Kidney (tissue), 14 donors: ENCODE results near the gene RPL7L1. TPM values are rescaled to one million over a fixed set of nuclear protein-coding genes. Genes with fewer than 3 reads are reported as not detected.
A peak's percentile ranks its signal among the peaks of the same experiment; 100 is the strongest.
"Not testable (repeated sequence)": the region's sequence is repeated elsewhere in the genome, so short reads cannot be mapped to it uniquely, and the experiment has no call there.

Source experiments
- DNase-seq, 5 donors: peaks; one replicate each; pipeline ENCODE4 v3.0.0-alpha.2; 2013 to 2020
- FAIRE-seq: peaks from 2 replicates; lab custom pipeline; 2012; peaks lifted over from hg19 to GRCh38; lab: Jason Lieb, UNC
- H3K27ac ChIP-seq, 2 donors: one replicate each; pipeline ENCODE4 v1.7.0; 2013; ENCODE audit warnings: low read depth in 2 of 2, low read length in 2 of 2, inconsistent platforms in 1 of 2
- H3K27me3 ChIP-seq: one replicate; pipeline ENCODE4 v1.7.1; 2013; ENCODE audit warnings: low read length, inconsistent platforms; ENCODE audit not compliant: control insufficient read depth, insufficient read depth
- H3K36me3 ChIP-seq, 3 donors: one replicate each; pipeline versions ENCODE4 v1.7.0 to v1.7.1; 2013; ENCODE audit warnings: low read length in 3 of 3, control low read depth in 1 of 3, inconsistent platforms in 1 of 3; ENCODE audit not compliant: insufficient read depth in 3 of 3, control insufficient read depth in 2 of 3
- H3K4me1 ChIP-seq, 3 donors: one replicate each; pipeline versions ENCODE4 v1.7.0 to v1.7.1; 2013; ENCODE audit warnings: low read length in 3 of 3, inconsistent platforms in 1 of 3, low read depth in 1 of 3; ENCODE audit not compliant: control insufficient read depth in 2 of 3, insufficient read depth in 2 of 3
- H3K4me3 ChIP-seq, 3 donors: one replicate each; pipeline versions ENCODE4 v1.7.0 to v1.8.1; 2013; ENCODE audit warnings: low read length in 3 of 3, control low read depth in 1 of 3, inconsistent platforms in 1 of 3
- H3K9ac ChIP-seq, 3 donors: one replicate each; pipeline versions ENCODE4 v1.7.0 to v1.7.1; 2013; ENCODE audit warnings: low read length in 3 of 3, control low read depth in 1 of 3, inconsistent platforms in 1 of 3
- H3K9me3 ChIP-seq, 3 donors: one replicate each; pipeline versions ENCODE4 v1.7.0 to v1.7.1; 2013; ENCODE audit warnings: low read length in 3 of 3, control low read depth in 1 of 3, inconsistent platforms in 1 of 3; ENCODE audit not compliant: control insufficient read depth in 2 of 3, insufficient read depth in 1 of 3
- intact Hi-C: fragments of 100-400 bp; cut with DNase I; formaldehyde crosslinking; loops from one replicate; pipeline ENCODE4 v1.11.1; 2022
- polyA plus RNA-seq: library from polyadenylated mRNA; stranded (reverse); fragments of 350-450 nt; fragmentation: Illumina TruSeq; extraction: RNeasy Lipid Tissue Mini Kit (QIAGEN cat#74804); gene quantifications from one replicate; pipeline ENCODE4 v1.2.3, GENCODE V29; 2014; ENCODE audit warnings: low read depth, low replicate concordance; ENCODE audit not compliant: insufficient read depth
- total RNA-seq: library from RNA; stranded (reverse); fragmentation: NEBNext Ultra II Directional; extraction: Animal tissue kit (Norgen Biotek cat#: 25700); gene quantifications from one replicate; pipeline ENCODE4 v1.2.1, GENCODE V29; 2021
- TF ChIP-seq, protein P1 (sequence below): IDR thresholded peaks from 3 replicates; pipeline ENCODE4 v1.5.1; 2012; ENCODE audit warnings: mild to moderate bottlenecking, moderate library complexity, borderline replicate concordance; ENCODE audit not compliant: insufficient read depth; ENCODE audit errors: extremely low read depth
- donor health status: control.
- donor health status: control.
- donor health status: control.
- donor health status: control.
- donor health status: control.
- donor health status: DM: yes; HTN: yes; CAD: no.
- donor health status: Normal renal cell carcinoma (clear cell type).

RPL7L1 gene
- total and polyA plus RNA-seq, 2 donors from 2014 or later: 47.0 to 80.7 TPM

DNA sequence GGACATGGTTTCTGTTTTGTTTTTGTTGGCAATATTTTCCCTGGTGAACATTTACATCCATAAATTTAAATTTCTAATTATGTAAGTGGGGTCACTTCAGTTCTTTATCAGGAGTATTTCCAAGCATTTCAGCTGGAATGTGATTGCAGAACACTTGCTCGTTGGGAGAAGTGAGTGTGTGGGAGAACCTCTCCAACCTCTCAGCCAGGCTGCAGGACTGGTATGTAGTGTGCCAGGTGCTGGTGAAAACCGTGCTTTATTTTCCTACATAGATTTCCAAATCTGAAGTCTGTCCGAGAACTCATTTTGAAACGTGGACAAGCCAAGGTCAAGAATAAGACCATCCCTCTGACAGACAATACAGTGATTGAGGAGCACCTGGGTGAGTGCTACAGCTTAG is 6.3 kb downstream of the RPL7L1 start:
- DNase-seq (no peak), FAIRE-seq (no peak)
- H3K27me3 ChIP-seq: no peaks in the 10 kb centered on the region
- intact Hi-C loops: no loop called here
- H3K9me3 ChIP-seq: no peaks in the 10 kb centered on the region
- no peak overlapping the region for H3K27ac ChIP-seq
- peaks cover 11 to 28% (median 22%) of the 10 kb centered on the region in 3 donors for H3K36me3 ChIP-seq
- H3K9ac ChIP-seq: no peak overlapping the region
- TF ChIP-seq, protein P1, sequence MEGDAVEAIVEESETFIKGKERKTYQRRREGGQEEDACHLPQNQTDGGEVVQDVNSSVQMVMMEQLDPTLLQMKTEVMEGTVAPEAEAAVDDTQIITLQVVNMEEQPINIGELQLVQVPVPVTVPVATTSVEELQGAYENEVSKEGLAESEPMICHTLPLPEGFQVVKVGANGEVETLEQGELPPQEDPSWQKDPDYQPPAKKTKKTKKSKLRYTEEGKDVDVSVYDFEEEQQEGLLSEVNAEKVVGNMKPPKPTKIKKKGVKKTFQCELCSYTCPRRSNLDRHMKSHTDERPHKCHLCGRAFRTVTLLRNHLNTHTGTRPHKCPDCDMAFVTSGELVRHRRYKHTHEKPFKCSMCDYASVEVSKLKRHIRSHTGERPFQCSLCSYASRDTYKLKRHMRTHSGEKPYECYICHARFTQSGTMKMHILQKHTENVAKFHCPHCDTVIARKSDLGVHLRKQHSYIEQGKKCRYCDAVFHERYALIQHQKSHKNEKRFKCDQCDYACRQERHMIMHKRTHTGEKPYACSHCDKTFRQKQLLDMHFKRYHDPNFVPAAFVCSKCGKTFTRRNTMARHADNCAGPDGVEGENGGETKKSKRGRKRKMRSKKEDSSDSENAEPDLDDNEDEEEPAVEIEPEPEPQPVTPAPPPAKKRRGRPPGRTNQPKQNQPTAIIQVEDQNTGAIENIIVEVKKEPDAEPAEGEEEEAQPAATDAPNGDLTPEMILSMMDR: no peak
- no peak overlapping the region for H3K4me3 ChIP-seq
- H3K4me1 ChIP-seq: peaks cover 0 to 4% (median 3%) of the 10 kb centered on the region in 3 donors

DNA sequence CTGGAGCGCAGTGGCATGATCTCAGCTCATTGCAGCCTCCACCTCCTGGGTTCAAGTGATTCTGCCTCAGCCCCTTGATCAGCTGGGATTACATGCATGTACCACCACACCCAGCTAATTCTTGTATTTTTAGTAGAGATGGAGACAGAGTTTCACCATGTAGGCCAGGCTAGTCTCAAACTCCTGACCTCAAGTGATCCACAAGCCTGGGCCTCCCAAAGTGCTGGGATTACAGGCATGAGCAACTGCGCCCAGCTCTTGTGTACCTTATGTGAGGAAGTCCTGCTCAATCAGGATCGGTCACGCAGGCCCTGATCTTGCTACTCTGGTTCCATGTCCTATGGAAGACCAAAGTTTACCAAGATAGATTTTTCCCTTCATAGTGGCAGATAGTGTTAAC is 8.8 kb downstream of the RPL7L1 start:
- H3K4me3 ChIP-seq, FAIRE-seq, H3K9me3 ChIP-seq, H3K9ac ChIP-seq, DNase-seq, H3K4me1 ChIP-seq, intact Hi-C loops, H3K27ac ChIP-seq, H3K27me3 ChIP-seq: not testable (repeated sequence)
- peaks cover 11 to 24% (median 22%) of the 10 kb centered on the region in 3 donors for H3K36me3 ChIP-seq

DNA sequence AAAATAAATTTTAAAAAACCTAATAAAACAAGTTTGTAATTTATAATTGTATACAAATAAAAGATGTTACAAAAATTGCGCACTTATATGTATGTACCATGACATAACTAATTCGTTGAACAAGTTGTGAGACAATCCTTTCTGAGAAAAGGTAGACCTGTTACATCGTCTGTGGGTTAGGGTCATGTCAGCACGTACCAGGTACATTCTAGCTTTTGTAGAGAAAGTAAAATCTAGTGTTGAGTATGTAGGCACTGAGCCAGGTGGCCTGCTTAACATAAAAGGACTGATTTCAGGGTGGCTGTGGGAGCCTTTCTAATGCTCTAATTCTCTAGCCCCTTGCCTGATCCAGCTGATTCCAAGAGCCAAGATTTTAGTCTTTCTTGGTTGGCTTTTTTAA is 10.4 kb downstream of the RPL7L1 start:
- Histone ChIP-seq H3K9ac (peak overlapping the region; percentile 39 to 81 (median 74)), H3K4me1 (peaks cover 0 to 7% (median 0%) of the 10 kb centered on the region in 3 donors), H3K9me3 (no peaks in the 10 kb centered on the region), H3K27ac (no peak overlapping the region), H3K4me3 (peak overlapping the region; percentile 78 to 82 (median 78)), H3K36me3 (peaks cover 5 to 8% (median 7%) of the 10 kb centered on the region in 3 donors), H3K27me3 (no peaks in the 10 kb centered on the region)
- TF ChIP-seq, protein P1: no peak
- no peak for FAIRE-seq
- peak in 1 of 5 donors; percentile 7 for DNase-seq
- intact Hi-C loops: no loop called here

DNA sequence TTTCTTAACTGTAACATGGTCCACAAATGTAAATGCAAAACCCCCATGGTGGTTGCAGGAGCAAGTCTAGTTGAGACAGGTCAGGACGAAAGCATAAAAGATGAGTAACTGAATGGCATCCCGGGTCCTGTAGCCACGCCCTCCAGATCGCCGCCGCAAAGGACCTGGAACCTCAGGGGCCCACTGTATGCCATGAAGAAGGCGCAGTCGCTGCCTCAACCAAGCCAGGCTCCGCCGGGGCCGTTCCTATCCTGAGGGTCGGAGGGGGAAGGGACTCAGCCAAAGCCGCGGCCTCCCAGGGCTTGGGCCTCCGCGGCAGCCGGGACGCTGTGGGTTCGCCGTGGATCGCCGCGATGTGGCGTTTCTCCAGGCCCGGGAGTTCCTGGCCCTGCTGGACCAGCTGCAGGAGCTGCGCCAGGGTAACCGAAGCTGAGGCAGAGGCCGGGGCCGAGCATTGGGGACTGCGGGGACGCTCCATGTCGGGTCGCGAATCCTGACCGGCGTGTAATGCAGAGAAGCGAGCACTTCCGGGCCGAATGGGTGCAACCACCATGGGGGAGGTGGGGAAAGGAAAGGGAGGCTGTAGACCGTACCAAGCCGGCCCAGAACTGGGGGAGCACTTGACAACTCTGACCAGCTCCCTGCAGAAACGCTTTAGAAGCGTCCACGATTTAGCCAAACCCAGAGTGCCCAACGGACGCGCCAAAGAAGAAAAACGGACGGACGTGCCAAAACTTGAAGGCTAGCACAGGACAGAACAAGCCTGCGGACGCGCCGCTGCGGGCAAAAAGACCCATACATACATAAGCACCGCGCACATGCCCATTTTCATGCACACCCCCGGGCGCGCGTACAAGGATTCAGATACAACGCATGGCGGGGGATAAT is 11.1 kb downstream of the RPL7L1 start:
- DNase-seq (peak; percentile 95 to 98 (median 96)), FAIRE-seq (no peak)
- peak overlapping the region; percentile 78 to 82 (median 78) for H3K4me3 ChIP-seq
- peaks cover 2 to 5% (median 3%) of the 10 kb centered on the region in 3 donors for H3K36me3 ChIP-seq
- no peaks in the 10 kb centered on the region for H3K9me3 ChIP-seq
- H3K27me3 ChIP-seq: no peaks in the 10 kb centered on the region
- TF ChIP-seq, protein P1: no peak
- peaks cover 0 to 7% (median 0%) of the 10 kb centered on the region in 3 donors for H3K4me1 ChIP-seq
- H3K27ac ChIP-seq: peak overlapping the region; percentile 65 to 84
- peak overlapping the region; percentile 74 to 81 (median 81) for H3K9ac ChIP-seq
- intact Hi-C loops: no loop called here
